SU-DHL-6 (cell line): ENCODE results near the gene TMEM131.

Experiments used
- CTCF ChIP-seq: fragments of 200-600 bp; sonication (generic); IDR thresholded peaks from one replicate; pipeline ENCODE4 v1.5.1; 2017; ENCODE audit warnings: antibody characterized with exemption, mild to moderate bottlenecking, low read length, moderate library complexity; ENCODE audit not compliant: insufficient read depth, poor library complexity, severe bottlenecking
- EZH2phosphoT487 ChIP-seq: fragments of 200-600 bp; sonication (generic), shearing (Covaris generic); conservative IDR thresholded peaks from 2 replicates; pipeline ENCODE4 v1.6.1; 2018; ENCODE audit warnings: mild to moderate bottlenecking, antibody characterized with exemption, low read length, moderate library complexity, mixed read lengths

GRCh38 chr2:97870396-97870843 is 125.3 kb downstream of the TMEM131 start:
- TF ChIP-seq EZH2phosphoT487, result no peak
- no peak for TF ChIP-seq CTCF
